Measurements from ENCODE around the gene TRAPPC2B.
"Not testable (repeated sequence)": the region's sequence is repeated elsewhere in the genome, so short reads cannot be mapped to it uniquely, and the experiment has no call there.

TRAPPC2B gene

GRCh38 chr19:57374647-57375046 is 11.3 kb downstream of the TRAPPC2B start:
- DNase-seq, result not testable (repeated sequence)

- DNase-seq, result no peak
Observed at GRCh38 chr19:57376151-57376550, 12.8 kb downstream of the TRAPPC2B start.

GRCh38 chr19:57377498-57378146 is 14.3 kb downstream of the TRAPPC2B start:
- no peak for DNase-seq

GRCh38 chr19:57380923-57381322 is 17.6 kb downstream of the TRAPPC2B start:
- no peak for DNase-seq

GRCh38 chr19:57382806-57383488 is 19.6 kb downstream of the TRAPPC2B start:
- no peak for DNase-seq

- DNase-seq, result no peak
Observed at GRCh38 chr19:57389194-57389729, 25.9 kb downstream of the TRAPPC2B start.

- peak; percentile 96 for DNase-seq
Observed at GRCh38 chr19:57389730-57390598, 26.6 kb downstream of the TRAPPC2B start, which contains the start of gene ZNF548. Gene ZNF548, plus strand, starts transcription at chr19:57389854. Its CDS starts 246 bp downstream, at chr19:57390100.

- DNase-seq, result no peak
Observed at GRCh38 chr19:57395710-57396109, 32.4 kb downstream of the TRAPPC2B start.

- DNase-seq, result no peak
Observed at GRCh38 chr19:57398868-57399267, 35.5 kb downstream of the TRAPPC2B start.

GRCh38 chr19:57403737-57404563 is 40.6 kb downstream of the TRAPPC2B start:
- DNase-seq, result no peak

GRCh38 chr19:57406516-57407123 is 43.3 kb downstream of the TRAPPC2B start:
- DNase-seq, result peak; percentile 60

GRCh38 chr19:57410877-57411671 is 47.7 kb downstream of the TRAPPC2B start, which contains the start of gene ZNF17:
Gene ZNF17, plus strand, starts transcription at chr19:57411161. Its CDS starts 2,455 bp downstream, at chr19:57413616.
- peak; percentile 95 for DNase-seq

Measured in activated CD4-positive, alpha-beta T cell treated with anti-CD3 and anti-CD28 coated beads, Interleukin-10, Interleukin-2, amounts not matched to agents 100 ng/mL and 50 ng/mL, durations not matched to agents 16 hours and 8 hours (primary cell).